Naive thymus-derived CD4-positive, alpha-beta T cell (primary cell): ENCODE results near the gene GABRA5. TPM values are rescaled to one million over a fixed set of nuclear protein-coding genes. Genes with fewer than 3 reads are reported as not detected.

Source experiments
- ATAC-seq: fragments of 150-1000 bp; cut with Tn5 transposase; 2 replicates; pipeline ENCODE4 v1.10.0; 2021; ENCODE audit warnings: mild to moderate bottlenecking, moderate library complexity
- CTCF ChIA-PET: fragments of 350-600 bp; sonication (Branson Sonifier 250); formaldehyde crosslinking; loops from one replicate; lab custom pipeline; 2021; ENCODE audit warnings: antibody characterized with exemption; lab: Charles Lee
- POLR2A ChIA-PET: fragments of 350-600 bp; sonication (Branson Sonifier 250); formaldehyde crosslinking; loops from one replicate; lab custom pipeline; 2021; ENCODE audit warnings: antibody characterized with exemption, inconsistent platforms; lab: Charles Lee
- DNase-seq, 9 donors: peaks; one replicate each; pipeline versions ENCODE4 v3.0.0 to v3.0.0-alpha.2; 2020 to 2022; ENCODE audit warnings: mixed read lengths in 1 of 9
- H3K27ac ChIP-seq: one replicate; pipeline ENCODE4 v1.7.0; 2013; ENCODE audit warnings: mild to moderate bottlenecking, low read depth, low read length, moderate library complexity
- H3K27me3 ChIP-seq, 2 donors: one replicate each; pipeline ENCODE4 v1.7.0; 2013; ENCODE audit warnings: low read length in 2 of 2, mild to moderate bottlenecking in 2 of 2, moderate library complexity in 2 of 2; ENCODE audit not compliant: control insufficient read depth in 2 of 2, insufficient read depth in 2 of 2
- H3K36me3 ChIP-seq, 3 experiments: 1 replicate in 2 of 3; 2 replicates in 1 of 3; pipeline ENCODE4 v1.7.0; 2013; ENCODE audit warnings: low read length in 3 of 3, mild to moderate bottlenecking in 3 of 3, moderate library complexity in 1 of 3; ENCODE audit not compliant: insufficient read depth in 3 of 3, control insufficient read depth in 2 of 3
- H3K4me1 ChIP-seq, 2 donors: one replicate each; pipeline ENCODE4 v1.7.0; 2013; ENCODE audit warnings: low read length in 2 of 2, mild to moderate bottlenecking in 2 of 2, moderate library complexity in 1 of 2; ENCODE audit not compliant: control insufficient read depth in 2 of 2, insufficient read depth in 2 of 2
- H3K4me3 ChIP-seq: 2 replicates; pipeline ENCODE4 v1.7.0; 2013; ENCODE audit warnings: mild to moderate bottlenecking, low read length
- H3K9me3 ChIP-seq, 3 experiments: 1 replicate in 2 of 3; 2 replicates in 1 of 3; pipeline ENCODE4 v1.7.0; 2013; ENCODE audit warnings: low read length in 3 of 3; ENCODE audit not compliant: control insufficient read depth in 2 of 3
- H3K27ac Mint-ChIP-seq, 9 donors: one replicate each; pipeline ENCODE4 v1.8.0; 2020 to 2022; ENCODE audit warnings: mixed read lengths in 9 of 9, mild to moderate bottlenecking in 8 of 9, moderate library complexity in 5 of 9, inconsistent platforms in 2 of 9
- H3K27me3 Mint-ChIP-seq, 5 donors: one replicate each; pipeline ENCODE4 v1.8.0; 2021 to 2022; ENCODE audit warnings: mixed read lengths in 5 of 5, mild to moderate bottlenecking in 1 of 5
- H3K36me3 Mint-ChIP-seq, 5 donors: one replicate each; pipeline ENCODE4 v1.8.0; 2020 to 2022; ENCODE audit warnings: mixed read lengths in 5 of 5, mild to moderate bottlenecking in 3 of 5, inconsistent platforms in 1 of 5
- H3K4me1 Mint-ChIP-seq, 7 donors: one replicate each; pipeline ENCODE4 v1.8.0; 2020 to 2022; ENCODE audit warnings: mixed read lengths in 7 of 7, mild to moderate bottlenecking in 3 of 7, inconsistent platforms in 1 of 7
- H3K4me3 Mint-ChIP-seq, 10 donors: one replicate each; pipeline ENCODE4 v1.8.0; 2020 to 2022; ENCODE audit warnings: mild to moderate bottlenecking in 10 of 10, mixed read lengths in 10 of 10, moderate library complexity in 6 of 10, inconsistent platforms in 2 of 10
- H3K9me3 Mint-ChIP-seq, 11 donors: one replicate each; pipeline ENCODE4 v1.8.0; 2020 to 2022; ENCODE audit warnings: mixed read lengths in 11 of 11, mild to moderate bottlenecking in 4 of 11, inconsistent platforms in 1 of 11, moderate library complexity in 1 of 11
- intact Hi-C, 2 donors: fragments of 100-400 bp; cut with micrococcal nuclease; formaldehyde crosslinking; loops; one replicate each; pipeline ENCODE4 v1.15.1; 2023
- polyA plus RNA-seq, 2 donors: library from polyadenylated mRNA; unstranded; fragments of 300-500 nt; fragmentation: Illumina TruSeq; gene quantifications; one replicate each; pipeline ENCODE4 v1.2.3, GENCODE V29; 2021
- total RNA-seq, 6 experiments: library from RNA in 5 of 6; stranded (reverse) in 5 of 6; gene quantifications; 1 replicate in 5 of 6; 2 replicates in 1 of 6; pipeline ENCODE4 v1.2.3 and lab custom pipeline; 2021 to 2026

The GABRA5 gene
- total and polyA plus RNA-seq, 7 experiments from 2014 or later, result not detected

GRCh38 chr15:26867200-26868007 is 542 bp downstream of the GABRA5 start:
- CTCF ChIA-PET, result no interaction called here
- DNase-seq (no peak), ATAC-seq (no peak)
- Mint-ChIP-seq H3K36me3 (no peaks in the 10 kb centered on the region), H3K4me1 (no peaks in the 10 kb centered on the region), H3K4me3 (no peak overlapping the region), H3K27ac (no peak overlapping the region), H3K9me3 (peaks cover 0 to 6% (median 0%) of the 10 kb centered on the region in 11 donors), H3K27me3 (peaks cover 25 to 40% (median 35%) of the 10 kb centered on the region in 5 donors)
- no peak overlapping the region for H3K27ac ChIP-seq
- H3K4me3 ChIP-seq, result no peak overlapping the region
- POLR2A ChIA-PET, result no interaction called here
- no peaks in the 10 kb centered on the region for H3K36me3 ChIP-seq
- no peaks in the 10 kb centered on the region for H3K4me1 ChIP-seq
- H3K9me3 ChIP-seq, result no peaks in the 10 kb centered on the region
- intact Hi-C loops, result no loop called here
- H3K27me3 ChIP-seq, result peaks cover 0 to 4% of the 10 kb centered on the region in 2 donors

GRCh38 chr15:26868029-26868685 is 1.3 kb downstream of the GABRA5 start:
- H3K36me3 Mint-ChIP-seq, result no peaks in the 10 kb centered on the region
- H3K4me3 Mint-ChIP-seq, result no peak overlapping the region
- CTCF ChIA-PET, result no interaction called here
- Histone ChIP-seq H3K36me3 (no peaks in the 10 kb centered on the region), H3K27ac (no peak overlapping the region), H3K9me3 (no peaks in the 10 kb centered on the region), H3K4me1 (no peaks in the 10 kb centered on the region), H3K27me3 (peaks cover 0 to 4% of the 10 kb centered on the region in 2 donors), H3K4me3 (no peak overlapping the region)
- no peak for ATAC-seq
- H3K27ac Mint-ChIP-seq, result no peak overlapping the region
- POLR2A ChIA-PET, result no interaction called here
- peaks cover 25 to 43% (median 31%) of the 10 kb centered on the region in 5 donors for H3K27me3 Mint-ChIP-seq
- H3K9me3 Mint-ChIP-seq, result peaks cover 0 to 6% (median 0%) of the 10 kb centered on the region in 11 donors
- DNase-seq, result no peak
- no peaks in the 10 kb centered on the region for H3K4me1 Mint-ChIP-seq
- intact Hi-C loops, result no loop called here

- Mint-ChIP-seq H3K4me3 (no peak overlapping the region), H3K27me3 (peaks cover 25 to 34% (median 27%) of the 10 kb centered on the region in 5 donors), H3K9me3 (peaks cover 0 to 6% (median 0%) of the 10 kb centered on the region in 11 donors)
These were observed 2.8 kb downstream of the GABRA5 start for GRCh38 chr15:26869628-26870027.

GRCh38 chr15:26870346-26870745 is 3.5 kb downstream of the GABRA5 start:
- Mint-ChIP-seq H3K27ac (no peak overlapping the region), H3K36me3 (no peaks in the 10 kb centered on the region), H3K27me3 (peaks cover 21 to 31% (median 23%) of the 10 kb centered on the region in 5 donors), H3K4me1 (no peaks in the 10 kb centered on the region), H3K4me3 (no peak overlapping the region), H3K9me3 (peaks cover 0 to 6% (median 0%) of the 10 kb centered on the region in 11 donors)
- CTCF ChIA-PET, result no interaction called here
- intact Hi-C loops, result no loop called here
- H3K9me3 ChIP-seq, result no peaks in the 10 kb centered on the region
- no peak overlapping the region for H3K27ac ChIP-seq
- no peak overlapping the region for H3K4me3 ChIP-seq
- ATAC-seq (no peak), DNase-seq (no peak)
- peaks cover 0 to 4% of the 10 kb centered on the region in 2 donors for H3K27me3 ChIP-seq
- POLR2A ChIA-PET, result no interaction called here
- no peaks in the 10 kb centered on the region for H3K4me1 ChIP-seq
- H3K36me3 ChIP-seq, result no peaks in the 10 kb centered on the region

More at GRCh38 chr15:26869628-26870027, 2.8 kb downstream of the GABRA5 start:
- Histone ChIP-seq H3K9me3 (no peaks in the 10 kb centered on the region), H3K27me3 (peaks cover 0 to 4% of the 10 kb centered on the region in 2 donors), H3K4me1 (no peaks in the 10 kb centered on the region), H3K4me3 (no peak overlapping the region), H3K27ac (no peak overlapping the region), H3K36me3 (no peaks in the 10 kb centered on the region)
- DNase-seq, result no peak
- H3K4me1 Mint-ChIP-seq, result no peaks in the 10 kb centered on the region
- ChIA-PET POLR2A (no interaction called here), CTCF (no interaction called here)
- H3K27ac Mint-ChIP-seq, result no peak overlapping the region
- intact Hi-C loops, result no loop called here
- no peak for ATAC-seq
- H3K36me3 Mint-ChIP-seq, result no peaks in the 10 kb centered on the region

GRCh38 chr15:26872206-26872605 is 5.3 kb downstream of the GABRA5 start:
- no peak overlapping the region for H3K27ac Mint-ChIP-seq

GRCh38 chr15:26873846-26874245 is 7.0 kb downstream of the GABRA5 start:
- ATAC-seq, result no peak

More at GRCh38 chr15:26872206-26872605, 5.3 kb downstream of the GABRA5 start:
- Mint-ChIP-seq H3K36me3 (no peaks in the 10 kb centered on the region), H3K9me3 (peaks cover 0 to 2% (median 0%) of the 10 kb centered on the region in 11 donors), H3K27me3 (peaks cover 11 to 19% (median 16%) of the 10 kb centered on the region in 5 donors), H3K4me1 (no peaks in the 10 kb centered on the region), H3K4me3 (no peak overlapping the region)
- intact Hi-C loops, result no loop called here
- H3K27ac ChIP-seq, result no peak overlapping the region
- no peak for DNase-seq
- no peak overlapping the region for H3K4me3 ChIP-seq
- POLR2A ChIA-PET, result no interaction called here
- H3K9me3 ChIP-seq, result no peaks in the 10 kb centered on the region
- ATAC-seq, result no peak
- no peaks in the 10 kb centered on the region for H3K4me1 ChIP-seq
- peaks cover 0 to 4% of the 10 kb centered on the region in 2 donors for H3K27me3 ChIP-seq
- no peaks in the 10 kb centered on the region for H3K36me3 ChIP-seq
- CTCF ChIA-PET, result no interaction called here

More at GRCh38 chr15:26873846-26874245, 7.0 kb downstream of the GABRA5 start:
- H3K27ac ChIP-seq, result no peak overlapping the region
- no peaks in the 10 kb centered on the region for H3K4me1 Mint-ChIP-seq
- no peaks in the 10 kb centered on the region for H3K27me3 ChIP-seq
- H3K36me3 Mint-ChIP-seq, result no peaks in the 10 kb centered on the region
- CTCF ChIA-PET, result no interaction called here
- intact Hi-C loops, result no loop called here
- no peak overlapping the region for H3K4me3 Mint-ChIP-seq
- H3K27ac Mint-ChIP-seq, result no peak overlapping the region
- H3K9me3 ChIP-seq, result no peaks in the 10 kb centered on the region
- no peaks in the 10 kb centered on the region for H3K36me3 ChIP-seq
- no peak overlapping the region for H3K4me3 ChIP-seq
- no peak for DNase-seq
- peaks cover 4 to 13% (median 10%) of the 10 kb centered on the region in 5 donors for H3K27me3 Mint-ChIP-seq
- POLR2A ChIA-PET, result no interaction called here
- no peaks in the 10 kb centered on the region for H3K4me1 ChIP-seq
- peaks cover 0 to 2% (median 0%) of the 10 kb centered on the region in 11 donors for H3K9me3 Mint-ChIP-seq
